Peyer's patch (tissue), 4 donors: Measurements from ENCODE around the gene SCRG1. TPM values are rescaled to one million over a fixed set of nuclear protein-coding genes. Genes with fewer than 3 reads are reported as not detected.

ENCODE experiments used
- DNase-seq, 3 donors: peaks; one replicate each; pipeline ENCODE4 v3.0.0-alpha.2; 2017 to 2019
- H3K27ac ChIP-seq, 4 donors: fragments of 200-600 bp; sonication (generic); one replicate each; pipeline ENCODE4 v1.5.1; 2016 to 2019
- H3K27me3 ChIP-seq, 2 donors: fragments of 200-600 bp; sonication (generic); one replicate each; pipeline ENCODE4 v1.5.1; 2019
- H3K36me3 ChIP-seq, 3 donors: fragments of 200-600 bp; sonication (generic); one replicate each; pipeline ENCODE4 v1.5.1; 2016 to 2019
- H3K4me1 ChIP-seq, 4 donors: fragments of 200-600 bp; sonication (generic); one replicate each; pipeline ENCODE4 v1.5.1; 2016 to 2019
- H3K4me3 ChIP-seq, 4 donors: fragments of 200-600 bp; sonication (generic); 1 replicate in 3 of 4; 2 replicates in 1 of 4; pipeline ENCODE4 v1.5.1; 2016 to 2019; ENCODE audit warnings: mild to moderate bottlenecking in 1 of 4
- H3K9me3 ChIP-seq, 4 donors: fragments of 200-600 bp; sonication (generic); one replicate each; pipeline ENCODE4 v1.5.1; 2016 to 2019; ENCODE audit warnings: mild to moderate bottlenecking in 1 of 4
- POLR2A ChIP-seq, 2 donors: fragments of 450-650 bp; IDR thresholded peaks; one replicate each; pipeline ENCODE4 v1.5.1; 2017; ENCODE audit warnings: antibody characterized with exemption in 2 of 2, mild to moderate bottlenecking in 2 of 2, moderate library complexity in 2 of 2
- total RNA-seq, 4 donors: library from RNA; depleted of rRNA; stranded (reverse); fragments of >200 nt; gene quantifications; one replicate each; pipeline ENCODE4 v1.1.0, GENCODE V29; 2016
- TF ChIP-seq, protein P1 (sequence below), 6 experiments: fragments of 450-650 bp in 4 of 6; fragments of 200-600 bp in 2 of 6; sonication (generic) in 1 of 6; IDR thresholded peaks; one replicate each; pipeline ENCODE4 v1.5.1; 2017 to 2019; ENCODE audit warnings: antibody characterized with exemption in 6 of 6, mild to moderate bottlenecking in 3 of 6, moderate library complexity in 1 of 6

SCRG1 gene
- total RNA-seq, 4 donors from 2014 or later, result not detected

- Histone ChIP-seq H3K27ac (no peak overlapping the region), H3K36me3 (no peaks in the 10 kb centered on the region), H3K9me3 (no peaks in the 10 kb centered on the region), H3K27me3 (no peaks in the 10 kb centered on the region), H3K4me1 (no peaks in the 10 kb centered on the region), H3K4me3 (no peak overlapping the region)
- TF ChIP-seq POLR2A (IDR thresholded peaks at IDR 0.05), result no peak
- DNase-seq, result no peak
Measured at GRCh38 chr4:173440888-173441287, 42.0 kb upstream of the SCRG1 start.

DNA sequence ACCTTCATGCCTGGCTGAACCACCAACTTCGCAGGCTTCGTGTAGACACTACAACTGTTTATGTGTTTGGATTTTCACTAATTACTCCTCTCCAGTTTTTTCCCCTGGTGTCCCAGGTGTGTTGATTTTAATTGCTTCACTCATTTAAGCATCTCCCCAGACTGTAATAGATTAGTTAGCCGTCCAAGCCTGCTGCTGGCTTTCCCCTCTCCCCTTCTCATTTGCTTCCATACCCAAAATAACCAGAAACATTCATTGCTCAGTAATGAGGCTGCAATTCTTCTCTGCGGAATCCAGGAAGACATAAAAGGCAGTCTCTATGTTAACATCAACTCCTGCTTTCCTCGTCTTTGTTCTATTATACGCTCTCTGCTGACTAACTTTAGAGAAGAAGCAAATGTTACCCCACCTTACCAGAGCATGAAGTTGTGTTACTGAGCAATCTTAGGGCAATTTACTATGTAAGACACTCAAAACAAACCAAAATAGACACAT is 37.9 kb upstream of the SCRG1 start:
- Histone ChIP-seq H3K9me3 (no peaks in the 10 kb centered on the region), H3K4me1 (no peaks in the 10 kb centered on the region), H3K4me3 (no peak overlapping the region), H3K27ac (no peak overlapping the region), H3K27me3 (no peaks in the 10 kb centered on the region), H3K36me3 (no peaks in the 10 kb centered on the region)
- no peak for TF ChIP-seq POLR2A (IDR thresholded peaks at IDR 0.05)
- no peak for DNase-seq

DNA sequence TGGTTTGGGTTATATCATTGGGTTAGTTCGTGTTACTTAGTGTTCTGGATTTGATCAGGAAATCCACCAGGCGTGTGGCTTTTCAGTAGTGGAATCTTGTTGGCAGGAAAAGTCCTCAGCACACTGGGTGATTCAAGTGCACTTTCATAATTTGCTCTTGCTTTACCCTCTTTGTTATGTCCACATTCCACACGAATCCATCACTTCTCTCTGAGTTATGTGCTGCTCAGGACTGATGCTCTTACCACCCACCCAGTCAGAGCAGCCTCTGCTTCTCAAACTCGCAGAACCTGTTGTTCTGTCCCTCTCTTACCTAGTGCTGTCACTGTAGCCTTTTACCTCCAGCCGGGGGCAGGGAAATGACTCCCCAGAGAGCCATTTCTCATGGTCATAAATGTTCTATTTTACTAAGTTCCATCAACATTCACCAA is 37.2 kb upstream of the SCRG1 start:
- H3K4me1 ChIP-seq, result no peaks in the 10 kb centered on the region
- no peak overlapping the region for H3K4me3 ChIP-seq
- H3K27me3 ChIP-seq, result no peaks in the 10 kb centered on the region
- H3K27ac ChIP-seq, result no peak overlapping the region
- no peak for DNase-seq
- H3K36me3 ChIP-seq, result no peaks in the 10 kb centered on the region
- H3K9me3 ChIP-seq, result no peaks in the 10 kb centered on the region
- TF ChIP-seq POLR2A (IDR thresholded peaks at IDR 0.05), result no peak
- TF ChIP-seq, protein P1, sequence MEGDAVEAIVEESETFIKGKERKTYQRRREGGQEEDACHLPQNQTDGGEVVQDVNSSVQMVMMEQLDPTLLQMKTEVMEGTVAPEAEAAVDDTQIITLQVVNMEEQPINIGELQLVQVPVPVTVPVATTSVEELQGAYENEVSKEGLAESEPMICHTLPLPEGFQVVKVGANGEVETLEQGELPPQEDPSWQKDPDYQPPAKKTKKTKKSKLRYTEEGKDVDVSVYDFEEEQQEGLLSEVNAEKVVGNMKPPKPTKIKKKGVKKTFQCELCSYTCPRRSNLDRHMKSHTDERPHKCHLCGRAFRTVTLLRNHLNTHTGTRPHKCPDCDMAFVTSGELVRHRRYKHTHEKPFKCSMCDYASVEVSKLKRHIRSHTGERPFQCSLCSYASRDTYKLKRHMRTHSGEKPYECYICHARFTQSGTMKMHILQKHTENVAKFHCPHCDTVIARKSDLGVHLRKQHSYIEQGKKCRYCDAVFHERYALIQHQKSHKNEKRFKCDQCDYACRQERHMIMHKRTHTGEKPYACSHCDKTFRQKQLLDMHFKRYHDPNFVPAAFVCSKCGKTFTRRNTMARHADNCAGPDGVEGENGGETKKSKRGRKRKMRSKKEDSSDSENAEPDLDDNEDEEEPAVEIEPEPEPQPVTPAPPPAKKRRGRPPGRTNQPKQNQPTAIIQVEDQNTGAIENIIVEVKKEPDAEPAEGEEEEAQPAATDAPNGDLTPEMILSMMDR (IDR thresholded peaks at IDR 0.05), result no peak

DNA sequence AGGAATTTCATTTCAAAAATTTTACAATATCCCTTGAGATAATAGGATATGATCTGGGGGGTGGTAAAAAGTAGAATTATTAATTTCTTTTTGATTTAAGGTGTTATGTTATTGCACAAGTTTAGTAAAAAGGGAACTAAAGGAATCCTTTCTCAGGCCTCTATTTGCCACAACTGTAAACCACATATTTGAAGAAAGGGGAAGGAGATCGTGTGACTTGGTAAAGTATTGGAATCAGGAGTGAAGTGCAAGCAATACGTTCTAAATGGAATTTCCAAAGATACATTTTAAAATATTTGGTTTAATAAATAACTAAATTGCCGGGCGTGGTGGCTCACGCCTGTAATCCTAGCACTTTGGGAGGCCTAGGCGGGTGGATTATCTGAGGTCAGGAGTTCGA is 35.3 kb upstream of the SCRG1 start:
- H3K27ac ChIP-seq, result no peak overlapping the region
- no peaks in the 10 kb centered on the region for H3K36me3 ChIP-seq
- no peak overlapping the region for H3K4me3 ChIP-seq
- TF ChIP-seq POLR2A (IDR thresholded peaks at IDR 0.05), result no peak
- TF ChIP-seq, protein P1 (IDR thresholded peaks at IDR 0.05), result no peak
- no peak for DNase-seq
- no peaks in the 10 kb centered on the region for H3K27me3 ChIP-seq
- no peaks in the 10 kb centered on the region for H3K9me3 ChIP-seq
- no peaks in the 10 kb centered on the region for H3K4me1 ChIP-seq

DNA sequence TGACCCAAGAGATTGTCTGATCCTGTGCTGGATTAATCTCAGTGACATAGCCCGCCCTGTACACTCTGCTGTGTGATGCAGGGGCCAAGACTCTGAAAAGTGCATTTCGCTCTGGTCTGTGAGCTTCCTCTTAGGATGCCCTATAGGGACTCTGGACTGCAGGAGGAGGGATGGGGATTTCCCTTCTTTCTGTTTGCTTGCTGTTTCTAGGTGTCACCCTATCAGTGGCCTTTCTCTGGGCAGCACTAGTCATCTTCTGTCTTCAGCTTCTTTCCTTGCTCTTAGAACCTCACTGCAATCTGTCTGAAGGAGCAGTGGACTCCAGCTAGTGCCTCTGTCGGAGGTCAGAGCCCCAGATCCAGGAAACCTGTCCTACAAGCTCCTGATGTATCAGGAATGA is 34.5 kb upstream of the SCRG1 start:
- DNase-seq, result no peak
- no peak for TF ChIP-seq POLR2A (IDR thresholded peaks at IDR 0.05)
- TF ChIP-seq, protein P1 (IDR thresholded peaks at IDR 0.05), result no peak
- Histone ChIP-seq H3K36me3 (no peaks in the 10 kb centered on the region), H3K27me3 (no peaks in the 10 kb centered on the region), H3K27ac (no peak overlapping the region), H3K9me3 (no peaks in the 10 kb centered on the region), H3K4me3 (no peak overlapping the region), H3K4me1 (no peaks in the 10 kb centered on the region)

DNA sequence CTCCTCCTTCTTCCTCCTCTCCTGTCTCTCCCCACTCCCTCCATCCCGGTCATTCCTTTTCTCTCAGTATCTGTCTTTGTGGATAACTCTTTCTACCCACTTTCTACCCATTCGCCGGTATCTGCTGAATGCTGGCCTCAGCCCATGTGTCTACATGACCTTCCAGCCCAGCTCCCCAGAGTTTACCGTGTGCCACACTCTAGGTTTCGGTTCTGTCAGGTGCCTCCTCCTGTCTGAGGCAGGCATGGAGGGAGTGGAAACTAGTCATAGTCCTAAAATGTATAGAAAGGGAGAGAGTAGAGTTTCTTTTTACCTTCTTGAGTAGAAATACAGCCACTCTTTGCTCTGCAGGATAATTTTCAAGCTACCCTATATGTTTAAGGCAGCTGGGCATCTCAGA is 33.5 kb upstream of the SCRG1 start:
- H3K36me3 ChIP-seq, result no peaks in the 10 kb centered on the region
- H3K27me3 ChIP-seq, result no peaks in the 10 kb centered on the region
- H3K9me3 ChIP-seq, result no peaks in the 10 kb centered on the region
- TF ChIP-seq, protein P1 (IDR thresholded peaks at IDR 0.05), result no peak
- TF ChIP-seq POLR2A (IDR thresholded peaks at IDR 0.05), result no peak
- H3K4me1 ChIP-seq, result no peaks in the 10 kb centered on the region
- no peak overlapping the region for H3K4me3 ChIP-seq
- H3K27ac ChIP-seq, result no peak overlapping the region
- DNase-seq, result no peak

DNA sequence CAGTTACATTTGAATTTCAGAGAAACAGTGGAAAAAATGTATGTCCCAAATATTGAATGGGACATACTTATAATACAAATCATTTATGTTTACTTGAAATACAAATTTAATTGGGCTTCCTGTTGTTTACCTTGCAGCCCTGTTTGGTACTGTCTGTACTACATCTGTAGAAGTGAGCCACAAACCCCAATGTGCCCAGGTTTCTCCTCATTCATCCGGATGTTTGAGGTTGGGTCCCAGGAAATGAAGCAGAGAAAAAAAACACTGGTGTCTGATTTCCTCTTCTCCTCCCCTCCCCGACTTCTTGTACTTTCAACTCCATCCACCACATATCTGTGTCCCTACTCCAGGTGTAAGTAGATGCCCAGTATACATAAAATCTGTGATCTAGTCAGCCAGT is 27.1 kb upstream of the SCRG1 start:
- H3K36me3 ChIP-seq, result no peaks in the 10 kb centered on the region

More for the DNA sequence above, 27.1 kb upstream of the SCRG1 start:
- no peak overlapping the region for H3K4me3 ChIP-seq
- H3K4me1 ChIP-seq, result no peaks in the 10 kb centered on the region
- no peak for TF ChIP-seq POLR2A (IDR thresholded peaks at IDR 0.05)
- TF ChIP-seq, protein P1 (IDR thresholded peaks at IDR 0.05), result no peak
- peak in 2 of 3 donors; percentile 31 to 65 for DNase-seq
- peak overlapping the region in 2 of 4 donors; percentile 39 to 53 for H3K27ac ChIP-seq
- H3K9me3 ChIP-seq, result no peaks in the 10 kb centered on the region
- H3K27me3 ChIP-seq, result no peaks in the 10 kb centered on the region
